ENCODE data around the gene ARL17A.
"Not testable (repeated sequence)": the region's sequence is repeated elsewhere in the genome, so short reads cannot be mapped to it uniquely, and the experiment has no call there.

Gene ARL17A

DNA sequence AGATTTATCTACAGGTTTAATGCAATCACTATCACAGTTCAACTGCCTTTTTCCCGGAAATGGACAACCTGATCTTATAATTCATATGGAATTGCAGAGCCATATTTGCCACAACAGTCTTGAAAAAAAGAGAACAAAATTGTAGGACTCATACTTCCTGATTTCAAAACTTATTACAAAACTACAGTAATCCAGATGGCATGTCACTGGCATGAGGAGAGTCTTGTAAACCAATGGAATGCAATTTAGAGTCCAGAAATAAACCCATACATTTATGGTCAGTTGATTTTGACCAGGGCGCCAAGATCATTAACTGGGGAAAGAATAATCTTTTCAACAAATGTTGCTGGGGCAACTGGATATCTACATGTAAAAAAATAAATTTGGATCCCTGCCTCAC, 31.8 kb upstream of the ARL17A start:
- not testable (repeated sequence) for DNase-seq; H3K4me2 ChIP-seq (ENCODE audit: low read depth, low read length); H3K9me2 ChIP-seq (replicated peaks; ENCODE audit: insufficient read depth, low read length); H2AFZ ChIP-seq (ENCODE audit: low read length); H3K79me2 ChIP-seq (ENCODE audit: low read length); H3F3A ChIP-seq (ENCODE audit: insufficient read depth, low read length); H3K27ac ChIP-seq (ENCODE audit: low read length); H3K9me3 ChIP-seq (replicated peaks; ENCODE audit: insufficient read depth, low read length); H3K4me1 ChIP-seq (ENCODE audit: low read length); H3K27me3 ChIP-seq (replicated peaks; ENCODE audit: insufficient read depth, low read length); H3K4me3 ChIP-seq (ENCODE audit: low read length); H3K36me3 ChIP-seq (replicated peaks; ENCODE audit: insufficient read depth, low read length); H4K20me1 ChIP-seq (ENCODE audit: insufficient read depth, low read length); H3K9ac ChIP-seq (ENCODE audit: low read length)

GRCh38 chr17:46603125-46603524, 23.6 kb upstream of the ARL17A start:
- not testable (repeated sequence) for H2AFZ ChIP-seq (ENCODE audit: low read length); H3K27me3 ChIP-seq (replicated peaks; ENCODE audit: insufficient read depth, low read length); H3K4me2 ChIP-seq (ENCODE audit: low read depth, low read length); H3K36me3 ChIP-seq (replicated peaks; ENCODE audit: insufficient read depth, low read length); H3K4me3 ChIP-seq (ENCODE audit: low read length); DNase-seq; H3F3A ChIP-seq (ENCODE audit: insufficient read depth, low read length); H3K9ac ChIP-seq (ENCODE audit: low read length); H4K20me1 ChIP-seq (ENCODE audit: insufficient read depth, low read length); H3K27ac ChIP-seq (ENCODE audit: low read length); H3K9me2 ChIP-seq (replicated peaks; ENCODE audit: insufficient read depth, low read length); H3K79me2 ChIP-seq (ENCODE audit: low read length); H3K4me1 ChIP-seq (ENCODE audit: low read length); H3K9me3 ChIP-seq (replicated peaks; ENCODE audit: insufficient read depth, low read length)

GRCh38 chr17:46600767-46601166, 21.3 kb upstream of the ARL17A start:
- not testable (repeated sequence) for H2AFZ ChIP-seq (ENCODE audit: low read length); H3K4me1 ChIP-seq (ENCODE audit: low read length); H3K4me3 ChIP-seq (ENCODE audit: low read length); DNase-seq; H3K4me2 ChIP-seq (ENCODE audit: low read depth, low read length); H3K27ac ChIP-seq (ENCODE audit: low read length); H3K36me3 ChIP-seq (replicated peaks; ENCODE audit: insufficient read depth, low read length); H3K9me2 ChIP-seq (replicated peaks; ENCODE audit: insufficient read depth, low read length); H3K79me2 ChIP-seq (ENCODE audit: low read length); H3F3A ChIP-seq (ENCODE audit: insufficient read depth, low read length); H3K9me3 ChIP-seq (replicated peaks; ENCODE audit: insufficient read depth, low read length); H3K9ac ChIP-seq (ENCODE audit: low read length); H3K27me3 ChIP-seq (replicated peaks; ENCODE audit: insufficient read depth, low read length); H4K20me1 ChIP-seq (ENCODE audit: insufficient read depth, low read length)

GRCh38 chr17:46598344-46598931, 18.9 kb upstream of the ARL17A start:
- H3F3A ChIP-seq (ENCODE audit: insufficient read depth, low read length) = not testable (repeated sequence)

GRCh38 chr17:46591332-46591731, 11.8 kb upstream of the ARL17A start:
- H3K9me2 ChIP-seq (replicated peaks; ENCODE audit: insufficient read depth, low read length); H3K27ac ChIP-seq (ENCODE audit: low read length); H3K4me2 ChIP-seq (ENCODE audit: low read depth, low read length); H3K9ac ChIP-seq (ENCODE audit: low read length); H3K4me3 ChIP-seq (ENCODE audit: low read length); H3K36me3 ChIP-seq (replicated peaks; ENCODE audit: insufficient read depth, low read length); DNase-seq; H3K4me1 ChIP-seq (ENCODE audit: low read length); H3F3A ChIP-seq (ENCODE audit: insufficient read depth, low read length); H3K9me3 ChIP-seq (replicated peaks; ENCODE audit: insufficient read depth, low read length); H3K79me2 ChIP-seq (ENCODE audit: low read length); H2AFZ ChIP-seq (ENCODE audit: low read length); H4K20me1 ChIP-seq (ENCODE audit: insufficient read depth, low read length); H3K27me3 ChIP-seq (replicated peaks; ENCODE audit: insufficient read depth, low read length): not testable (repeated sequence)

More at GRCh38 chr17:46598344-46598931, 18.9 kb upstream of the ARL17A start:
- H3K4me1 ChIP-seq (ENCODE audit: low read length); H3K4me2 ChIP-seq (ENCODE audit: low read depth, low read length); H4K20me1 ChIP-seq (ENCODE audit: insufficient read depth, low read length); H3K9me2 ChIP-seq (replicated peaks; ENCODE audit: insufficient read depth, low read length); H3K79me2 ChIP-seq (ENCODE audit: low read length); H3K9me3 ChIP-seq (replicated peaks; ENCODE audit: insufficient read depth, low read length); H3K36me3 ChIP-seq (replicated peaks; ENCODE audit: insufficient read depth, low read length); H3K27ac ChIP-seq (ENCODE audit: low read length); DNase-seq; H3K9ac ChIP-seq (ENCODE audit: low read length); H3K27me3 ChIP-seq (replicated peaks; ENCODE audit: insufficient read depth, low read length); H2AFZ ChIP-seq (ENCODE audit: low read length); H3K4me3 ChIP-seq (ENCODE audit: low read length): not testable (repeated sequence)

GRCh38 chr17:46590157-46591146, 11.0 kb upstream of the ARL17A start, which contains the start of gene NSF:
Gene NSF (plus strand): TSS chr17:46590669. CDS start chr17:46590776, 107 bp downstream.
- H3K9me2 ChIP-seq (replicated peaks; ENCODE audit: insufficient read depth, low read length); H4K20me1 ChIP-seq (ENCODE audit: insufficient read depth, low read length); DNase-seq; H3K79me2 ChIP-seq (ENCODE audit: low read length); H3K27ac ChIP-seq (ENCODE audit: low read length); H3K9me3 ChIP-seq (replicated peaks; ENCODE audit: insufficient read depth, low read length); H3K4me3 ChIP-seq (ENCODE audit: low read length); H3F3A ChIP-seq (ENCODE audit: insufficient read depth, low read length); H3K4me2 ChIP-seq (ENCODE audit: low read depth, low read length); H3K36me3 ChIP-seq (replicated peaks; ENCODE audit: insufficient read depth, low read length); H3K27me3 ChIP-seq (replicated peaks; ENCODE audit: insufficient read depth, low read length); H3K9ac ChIP-seq (ENCODE audit: low read length); H3K4me1 ChIP-seq (ENCODE audit: low read length); H2AFZ ChIP-seq (ENCODE audit: low read length): not testable (repeated sequence)

- H3K79me2 ChIP-seq (ENCODE audit: low read length); H3K9me2 ChIP-seq (replicated peaks; ENCODE audit: insufficient read depth, low read length); H3K4me2 ChIP-seq (ENCODE audit: low read depth, low read length); H3K9me3 ChIP-seq (replicated peaks; ENCODE audit: insufficient read depth, low read length); H3K9ac ChIP-seq (ENCODE audit: low read length); H4K20me1 ChIP-seq (ENCODE audit: insufficient read depth, low read length); H3F3A ChIP-seq (ENCODE audit: insufficient read depth, low read length); H3K36me3 ChIP-seq (replicated peaks; ENCODE audit: insufficient read depth, low read length); DNase-seq; H2AFZ ChIP-seq (ENCODE audit: low read length); H3K27ac ChIP-seq (ENCODE audit: low read length); H3K4me1 ChIP-seq (ENCODE audit: low read length); H3K27me3 ChIP-seq (replicated peaks; ENCODE audit: insufficient read depth, low read length); H3K4me3 ChIP-seq (ENCODE audit: low read length): not testable (repeated sequence)
Observed at GRCh38 chr17:46585444-46585843, 6.0 kb upstream of the ARL17A start.

GRCh38 chr17:46580082-46580481, 591 bp upstream of the ARL17A start:
- not testable (repeated sequence) for H3K9ac ChIP-seq (ENCODE audit: low read length); H3K9me3 ChIP-seq (replicated peaks; ENCODE audit: insufficient read depth, low read length); H3K36me3 ChIP-seq (replicated peaks; ENCODE audit: insufficient read depth, low read length); H3F3A ChIP-seq (ENCODE audit: insufficient read depth, low read length); H3K27ac ChIP-seq (ENCODE audit: low read length); H3K9me2 ChIP-seq (replicated peaks; ENCODE audit: insufficient read depth, low read length); H4K20me1 ChIP-seq (ENCODE audit: insufficient read depth, low read length); H3K4me3 ChIP-seq (ENCODE audit: low read length); H3K27me3 ChIP-seq (replicated peaks; ENCODE audit: insufficient read depth, low read length); H3K79me2 ChIP-seq (ENCODE audit: low read length); DNase-seq; H3K4me2 ChIP-seq (ENCODE audit: low read depth, low read length); H3K4me1 ChIP-seq (ENCODE audit: low read length); H2AFZ ChIP-seq (ENCODE audit: low read length)

All from MM.1S (cell line).